ENCODE results near the gene ATRN.

Gene ATRN

DNA sequence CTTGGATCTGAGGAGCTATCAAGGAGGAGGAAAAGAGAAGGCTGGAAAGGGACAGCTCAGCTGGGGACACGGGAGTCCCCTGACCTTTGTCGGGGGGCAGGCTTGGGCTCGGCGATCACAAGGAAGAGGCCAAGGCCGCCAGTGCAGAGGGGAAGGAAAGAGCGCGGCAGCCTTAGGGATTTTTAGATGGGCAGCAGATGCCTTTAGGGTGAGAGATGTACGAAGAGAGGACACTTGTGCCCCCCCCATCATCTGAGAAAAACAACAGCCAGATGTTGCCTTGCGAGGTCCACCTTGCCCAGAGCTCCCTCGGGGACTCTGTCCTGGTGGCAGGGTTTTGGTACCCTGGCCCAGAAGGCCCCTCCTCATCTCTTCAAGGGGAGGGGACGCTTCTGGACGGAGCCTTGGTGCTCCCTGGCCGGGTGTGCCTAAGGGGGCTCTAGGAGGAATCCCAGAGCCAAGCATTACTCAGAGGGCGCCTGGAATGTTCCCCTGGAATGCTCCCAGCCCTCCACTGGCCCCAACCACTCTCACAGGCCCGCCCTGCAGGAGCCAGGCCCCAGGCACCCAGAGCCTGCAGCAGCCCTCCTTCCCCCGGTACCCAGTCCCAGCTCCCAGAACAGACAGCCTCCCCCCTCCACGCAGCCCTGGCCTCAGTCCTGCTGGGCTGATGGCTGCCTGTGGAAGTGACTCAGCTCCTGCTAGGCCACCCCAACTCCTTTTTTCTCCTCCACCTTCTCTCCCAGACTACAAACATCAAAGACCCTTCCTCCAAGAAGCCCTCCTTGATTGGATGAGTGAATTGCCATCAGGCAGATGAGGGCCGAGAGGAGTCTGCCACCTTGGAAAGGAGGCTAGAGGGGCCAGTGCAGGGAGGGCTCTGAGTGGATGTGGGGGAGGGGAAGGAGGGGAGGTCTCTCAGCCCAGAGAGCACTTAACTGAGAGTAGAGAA is 209.2 kb downstream of the ATRN start:
- no peak for DNase-seq

DNA sequence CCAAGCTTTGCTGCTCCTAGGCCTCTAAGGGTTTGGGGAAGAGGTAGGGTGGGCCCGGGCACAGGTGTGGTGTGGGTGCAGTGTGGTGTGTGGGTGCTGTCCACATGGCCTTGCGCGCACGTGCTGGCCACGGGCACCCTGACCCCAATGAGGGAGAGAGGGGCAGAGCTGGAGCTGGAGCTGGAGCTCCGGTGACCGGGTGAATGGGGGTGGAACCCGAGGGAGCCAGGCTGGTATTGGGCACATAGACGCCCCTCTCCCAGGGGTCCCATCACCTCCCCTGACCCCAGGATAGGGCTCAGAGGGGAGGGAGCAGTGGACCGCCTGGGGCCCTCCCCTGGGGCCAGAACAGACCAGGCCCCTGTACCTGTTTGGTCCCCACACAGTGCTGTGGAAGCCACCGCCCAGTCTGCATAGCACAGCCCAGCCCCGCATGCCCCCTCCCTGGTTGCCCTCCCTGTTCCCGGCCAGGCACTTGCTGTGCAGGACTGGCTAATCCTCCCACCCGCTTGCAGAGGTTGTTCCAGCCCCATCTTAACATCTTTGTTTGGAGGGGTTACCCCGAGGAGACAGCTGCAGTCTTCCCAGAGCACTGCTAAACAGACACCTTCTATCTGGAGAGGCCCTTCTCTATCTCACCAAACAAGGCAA is 210.0 kb downstream of the ATRN start:
- no peak for DNase-seq

DNA sequence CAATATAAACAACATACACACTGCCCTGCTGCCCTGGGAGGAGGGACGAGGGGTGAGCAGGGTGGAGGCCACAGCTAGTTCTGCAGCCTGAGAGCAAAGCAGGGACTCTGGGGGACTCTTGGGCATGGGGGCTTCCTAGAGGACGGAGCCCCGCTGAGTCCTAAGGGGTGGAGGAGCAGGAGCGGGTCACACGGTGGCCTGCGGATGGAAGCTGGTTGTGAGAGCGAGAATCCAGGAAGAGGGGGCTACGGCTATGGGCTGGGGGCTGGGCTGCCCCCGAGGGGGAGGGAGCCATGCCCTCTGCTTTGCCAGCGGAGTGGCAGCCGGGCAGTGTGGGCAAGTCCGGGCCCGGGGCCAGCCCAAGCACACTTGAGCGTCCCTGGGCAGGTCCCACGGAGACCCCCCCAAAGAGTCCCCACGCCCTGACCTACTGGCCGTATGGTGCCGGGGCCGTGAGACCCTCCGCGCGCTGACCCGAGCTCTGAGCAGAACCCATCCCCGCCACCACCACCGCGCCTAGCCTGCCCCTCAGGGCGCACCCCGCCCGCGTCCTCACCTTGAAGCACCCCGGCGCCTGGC is 210.6 kb downstream of the ATRN start:
- no peak for DNase-seq

DNA sequence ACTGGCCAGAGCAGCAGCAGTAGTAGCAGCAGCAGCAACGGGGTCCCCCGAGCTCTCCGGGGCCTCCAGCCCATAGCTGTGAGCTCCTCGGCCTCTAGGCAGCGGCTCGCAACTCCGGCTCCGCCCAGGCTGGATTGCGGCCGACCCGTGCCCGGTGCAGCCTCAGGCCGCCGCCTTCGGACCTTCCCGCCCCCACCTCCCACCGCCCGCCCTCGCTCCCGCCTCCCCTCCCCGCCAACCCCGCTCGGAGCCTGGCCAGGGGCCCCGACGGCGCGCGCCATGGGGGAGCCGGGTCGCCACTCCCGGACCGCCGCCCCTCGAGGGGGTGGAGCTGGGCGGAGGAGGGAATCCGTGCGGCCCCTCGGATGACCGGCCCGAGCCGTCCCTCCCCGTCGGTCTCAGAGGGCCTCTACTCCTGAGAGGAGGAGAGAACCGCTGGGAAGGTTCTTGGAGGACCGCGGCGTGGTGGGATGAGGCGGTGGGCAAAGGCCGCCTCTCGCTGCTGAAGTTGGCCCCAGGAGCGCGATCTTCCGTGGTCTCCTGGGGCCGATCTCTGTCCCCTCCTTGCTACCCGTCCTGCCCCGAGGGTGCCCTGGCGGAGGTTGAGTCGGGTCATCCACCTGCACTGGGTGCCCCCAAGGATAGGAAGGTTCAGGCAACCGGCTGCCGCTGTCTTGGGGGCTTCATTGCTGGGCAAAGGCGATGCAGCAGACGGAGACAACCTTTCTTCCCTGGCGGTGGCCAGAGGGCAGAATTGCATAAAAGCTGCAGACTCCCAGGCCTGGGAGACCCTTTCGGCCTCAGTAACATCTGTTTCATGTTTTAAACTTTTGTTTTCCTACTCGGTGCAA is 211.3 kb downstream of the ATRN start, which contains the start of gene ADAM33:
ADAM33 (minus strand) TSS at position 80 of the 851 bp plus-strand sequence; CDS start at position 74, 6 bp downstream.
- no peak for DNase-seq

DNA sequence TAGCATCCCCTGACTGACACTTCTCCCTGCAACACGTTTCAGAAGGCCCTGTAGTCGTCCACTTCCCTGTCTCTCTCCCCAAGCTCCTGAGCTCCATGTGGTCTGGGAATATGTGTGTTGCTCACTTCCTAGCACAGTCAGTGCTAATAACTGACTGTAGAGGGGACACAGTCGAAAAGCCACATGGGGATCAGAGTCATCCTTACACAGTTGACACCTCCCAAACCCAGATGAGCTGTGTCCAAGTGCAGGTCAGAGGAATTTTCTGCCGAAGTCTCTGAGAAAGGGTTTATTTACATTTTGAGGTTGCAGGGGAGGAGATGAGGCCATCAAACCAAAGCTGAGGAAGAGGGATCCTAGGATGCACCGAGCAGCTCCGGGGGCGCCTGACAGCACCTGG is 214.5 kb downstream of the ATRN start:
- DNase-seq = no peak

DNA sequence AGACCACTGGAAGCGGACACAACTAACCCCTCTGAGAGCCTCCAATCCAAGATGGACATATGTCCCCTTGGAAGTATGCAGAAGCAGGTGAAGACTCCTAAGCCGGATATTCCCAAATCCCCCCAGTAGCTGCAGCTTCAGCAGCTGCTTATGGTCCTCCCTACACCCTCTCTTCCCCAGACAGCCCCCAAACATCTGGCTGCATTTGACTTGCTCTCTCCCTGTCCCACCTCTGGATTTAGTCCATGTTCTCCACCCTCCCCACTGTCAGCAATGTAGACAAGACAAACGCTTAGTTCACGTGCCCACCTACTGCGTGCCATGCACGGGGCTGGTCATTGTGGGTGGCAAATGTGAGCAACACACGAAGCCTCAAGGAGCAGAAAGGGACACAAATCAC is 215.6 kb downstream of the ATRN start:
- no peak for DNase-seq

DNA sequence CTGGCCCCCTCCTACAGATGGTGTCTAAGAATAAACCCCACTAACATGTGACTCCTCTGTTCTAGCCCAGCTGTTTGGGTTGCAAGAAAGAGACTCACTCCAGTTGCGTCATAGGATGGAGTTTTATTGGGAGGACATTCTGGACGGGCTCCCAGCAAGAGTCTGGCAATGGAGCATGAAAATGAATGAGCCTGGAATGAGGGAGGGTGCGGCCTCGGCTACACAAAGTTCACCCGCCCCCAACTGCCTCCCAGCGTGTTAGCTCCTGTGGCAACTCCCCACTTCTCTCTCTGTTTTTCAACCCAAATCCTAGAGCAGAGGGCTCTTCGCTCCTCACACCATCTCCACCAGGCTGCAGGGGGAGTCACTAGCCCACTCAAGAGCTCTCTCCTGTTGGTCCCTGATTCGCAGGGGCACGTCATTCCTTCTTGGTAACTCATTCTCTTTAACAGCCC is 216.1 kb downstream of the ATRN start:
- DNase-seq = no peak

DNA sequence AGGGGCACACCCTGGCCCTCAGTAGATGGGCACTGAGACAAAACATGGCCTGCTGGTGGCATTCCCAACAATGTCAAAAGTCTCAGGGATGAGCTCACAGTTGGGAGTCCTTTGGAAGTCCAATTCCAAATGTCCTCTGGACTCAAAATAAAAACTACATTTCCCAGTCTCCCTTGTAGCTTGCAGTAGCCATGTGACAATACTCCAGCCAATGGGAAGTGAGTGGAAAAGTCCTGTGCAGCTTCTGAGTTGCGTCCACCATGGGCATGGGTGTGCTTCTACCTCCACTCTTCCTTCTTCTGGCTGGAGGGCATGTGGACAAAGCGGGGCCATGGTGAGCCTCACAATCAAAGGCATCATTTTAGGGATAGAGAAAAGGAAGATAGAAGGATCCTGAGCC is 216.8 kb downstream of the ATRN start:
- DNase-seq = no peak

DNA sequence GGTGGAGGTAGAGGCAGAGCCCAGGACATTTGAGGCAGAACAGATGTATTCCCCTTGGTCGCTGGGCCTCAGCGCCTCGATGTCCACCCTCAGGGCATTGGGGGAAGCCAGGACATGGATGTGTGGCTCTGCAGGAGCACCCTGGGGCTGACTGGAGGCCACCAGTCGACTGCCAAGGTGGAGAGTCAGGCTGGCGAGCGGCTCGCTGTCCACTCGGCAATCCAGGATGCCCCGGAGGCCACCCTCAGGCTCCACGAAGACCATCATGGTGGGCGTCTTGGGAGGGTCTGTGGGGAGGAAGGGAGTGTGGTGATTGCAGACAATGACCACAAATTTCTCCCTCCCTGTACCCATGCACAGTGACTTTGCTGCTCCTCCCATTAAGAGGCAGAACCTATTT is 219.2 kb downstream of the ATRN start:
- DNase-seq = no peak

DNA sequence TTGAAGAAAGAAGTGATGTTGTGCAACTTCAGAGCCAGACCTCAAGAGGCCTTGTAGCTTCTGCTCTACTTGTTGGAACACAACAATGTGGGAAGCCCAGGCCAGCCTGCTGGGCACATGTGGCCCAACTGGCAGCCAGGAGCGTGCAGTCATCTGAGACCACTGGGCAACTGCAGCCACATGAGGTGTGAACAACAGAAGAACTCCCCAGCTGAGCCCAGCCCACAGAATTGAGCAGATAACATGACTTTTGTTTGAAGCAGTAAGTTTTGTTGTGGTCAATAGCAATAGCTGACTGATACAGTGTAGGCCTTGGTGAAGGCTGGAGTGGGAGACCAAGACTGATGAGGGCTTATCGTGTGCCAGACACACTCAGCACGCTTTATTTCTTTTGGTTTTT is 219.6 kb downstream of the ATRN start:
- no peak for DNase-seq

DNA sequence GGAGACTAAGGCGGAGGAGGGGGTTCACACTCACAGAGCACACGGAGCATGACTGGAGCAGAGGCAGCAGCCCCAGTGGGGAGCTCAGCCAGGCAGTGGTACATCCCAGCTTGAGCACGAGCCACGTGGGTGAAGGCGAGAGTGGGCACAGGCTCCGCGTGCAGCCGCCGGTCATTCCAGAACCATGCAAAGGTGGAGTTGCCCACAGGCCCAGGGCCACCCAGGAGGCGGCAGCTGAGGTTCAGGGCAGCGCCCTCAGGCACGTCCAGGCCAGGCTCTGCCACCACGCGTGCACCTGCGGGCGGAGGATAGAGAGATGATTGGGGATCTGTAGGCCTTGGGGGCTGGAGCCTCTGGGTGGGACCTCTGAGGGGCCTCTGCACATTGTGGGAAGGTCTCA is 220.5 kb downstream of the ATRN start:
- no peak for DNase-seq

DNA sequence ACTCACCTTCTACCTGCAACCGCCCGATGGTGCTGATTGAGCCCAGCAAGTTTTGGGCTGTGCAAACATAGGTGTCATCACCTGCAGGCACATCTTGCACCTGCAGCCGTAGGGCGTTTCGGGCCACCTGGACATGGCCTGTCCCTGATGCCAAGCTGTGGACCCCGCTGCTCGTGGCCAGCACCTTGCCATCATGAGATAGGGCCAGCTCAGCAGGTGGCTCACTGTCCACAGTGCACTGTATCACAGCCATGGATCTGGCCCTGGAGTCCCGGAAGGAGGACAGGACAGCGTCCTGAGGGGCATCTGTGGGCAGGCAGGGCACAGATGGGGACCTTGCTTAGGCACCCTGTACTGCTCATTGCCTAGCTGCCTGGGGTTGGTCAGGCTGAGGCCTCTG is 221.1 kb downstream of the ATRN start:
- DNase-seq = no peak

DNA sequence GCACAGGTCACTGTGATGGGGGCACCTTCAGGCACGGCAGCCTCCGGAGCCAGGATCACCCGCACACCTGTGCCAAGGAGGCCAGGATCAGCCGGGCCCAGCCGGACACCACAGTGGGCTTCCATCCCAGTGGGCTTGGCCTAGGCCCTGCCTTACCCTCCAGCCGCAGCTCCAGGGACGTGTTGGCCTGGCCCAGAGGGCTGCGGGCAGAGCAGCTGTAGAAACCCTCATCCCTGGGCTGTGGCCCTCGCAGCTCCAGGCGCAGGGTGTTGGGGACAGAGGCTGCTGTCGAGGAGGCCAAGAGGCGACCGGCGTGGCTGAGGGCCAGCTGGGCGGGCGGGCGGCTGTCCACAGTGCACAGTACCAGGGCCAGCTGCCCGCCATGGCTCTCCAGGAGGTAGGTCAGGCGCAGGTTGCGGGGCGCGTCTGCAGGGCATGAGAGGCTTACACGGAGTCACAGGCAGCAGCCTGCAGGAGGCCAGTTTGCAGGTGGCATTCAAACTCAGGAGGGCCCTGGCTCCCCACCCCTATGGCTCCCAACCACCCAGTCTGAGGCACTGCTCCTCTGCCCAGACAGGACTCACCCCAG is 222.0 kb downstream of the ATRN start:
- no peak for DNase-seq

DNA sequence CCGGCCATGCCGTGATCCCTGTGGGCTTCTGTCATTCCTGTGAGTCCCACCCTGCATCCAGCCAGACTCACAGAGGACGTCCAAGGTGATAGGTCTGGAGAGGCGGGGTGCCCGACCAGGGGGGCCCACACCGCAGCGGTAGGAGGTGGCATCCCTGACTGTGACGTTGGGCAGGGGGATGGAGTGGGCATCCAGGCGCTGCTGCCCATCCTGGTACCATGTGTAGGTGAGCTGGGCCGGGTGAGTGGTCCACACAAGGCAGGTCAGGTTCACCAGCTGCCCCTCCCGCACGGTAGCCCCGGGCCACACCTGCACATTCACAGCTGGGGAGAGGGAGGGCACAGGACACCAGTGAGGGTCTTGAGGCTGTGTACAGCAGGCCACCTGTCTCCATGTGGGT is 222.6 kb downstream of the ATRN start:
- DNase-seq = no peak

DNA sequence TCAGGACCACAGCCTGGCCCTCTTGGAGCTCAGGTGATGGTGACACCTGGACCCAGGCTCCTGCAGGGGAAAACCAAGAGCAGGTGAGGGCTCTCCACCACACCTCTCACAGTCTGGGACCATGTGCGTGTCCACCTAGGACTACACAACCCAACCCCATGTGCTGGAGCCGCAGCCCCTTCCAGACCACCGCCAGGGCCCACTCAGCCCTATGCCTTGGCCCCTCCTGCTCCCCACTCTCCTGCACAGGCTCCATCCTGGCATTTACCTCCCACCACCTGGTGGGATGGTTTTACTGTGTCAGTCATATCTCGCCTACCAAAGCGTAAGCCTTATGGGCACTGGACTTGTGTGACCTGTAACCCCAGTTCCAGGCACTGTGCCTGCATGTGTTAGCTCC is 224.0 kb downstream of the ATRN start:
- no peak for DNase-seq

DNA sequence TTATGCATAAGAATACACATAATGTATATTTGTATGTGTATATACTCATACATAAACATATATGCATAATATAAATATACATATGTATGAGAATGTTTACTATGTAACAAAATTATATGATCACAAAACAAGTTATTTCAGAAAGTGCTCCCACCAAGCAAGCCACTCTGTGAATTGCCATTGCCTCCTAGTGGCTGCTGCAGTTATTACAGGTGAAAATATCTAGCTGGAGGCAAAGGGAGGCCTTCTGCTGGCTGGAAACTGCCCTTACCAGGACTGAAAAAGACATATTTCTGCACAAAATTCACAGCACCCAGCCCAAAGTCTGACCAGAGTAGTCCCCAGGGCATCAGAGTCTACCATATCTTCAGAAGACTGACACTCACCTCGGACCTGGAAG is 225.4 kb downstream of the ATRN start:
- no peak for DNase-seq

DNA sequence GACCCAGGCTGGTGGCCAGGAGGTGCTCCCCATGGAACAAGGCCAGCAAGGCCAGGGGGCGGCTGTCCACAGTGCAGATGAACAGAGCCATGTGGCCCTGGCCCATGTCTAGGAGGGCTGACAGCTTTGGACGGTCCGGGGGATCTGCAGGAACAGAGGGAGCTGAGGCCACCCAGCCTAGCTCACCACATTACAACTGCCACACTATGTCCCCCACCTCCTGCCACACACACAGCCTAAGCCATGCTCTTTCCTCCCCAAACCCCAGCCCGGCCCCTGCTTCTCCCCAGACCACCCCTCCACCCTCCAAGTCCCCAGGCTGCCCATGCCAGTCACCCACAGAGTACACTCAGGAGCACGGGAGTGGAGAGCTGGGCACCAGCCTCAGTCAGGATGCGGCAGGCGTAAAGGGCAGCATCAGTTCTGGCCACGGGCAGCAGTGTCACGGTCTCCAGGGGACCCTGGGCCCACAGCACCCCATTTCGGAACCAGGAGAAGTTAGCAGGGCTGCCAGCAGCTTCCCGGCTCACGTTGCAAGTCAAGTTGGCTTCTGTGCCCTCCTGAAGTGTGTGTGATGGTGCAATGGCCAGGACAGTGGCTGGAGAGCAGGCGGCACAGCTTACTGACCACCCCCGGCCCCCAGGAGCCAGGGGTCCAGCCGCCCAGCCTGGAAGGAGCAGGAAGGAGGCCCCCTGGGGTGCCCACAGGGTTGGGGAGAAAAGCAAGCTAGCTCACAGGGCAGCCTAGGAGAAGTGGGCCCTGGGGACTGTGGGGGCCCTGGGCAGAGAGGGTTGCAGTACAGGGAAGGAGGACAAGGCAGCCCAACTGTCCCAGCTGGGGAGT is 226.1 kb downstream of the ATRN start:
- no peak for DNase-seq

DNA sequence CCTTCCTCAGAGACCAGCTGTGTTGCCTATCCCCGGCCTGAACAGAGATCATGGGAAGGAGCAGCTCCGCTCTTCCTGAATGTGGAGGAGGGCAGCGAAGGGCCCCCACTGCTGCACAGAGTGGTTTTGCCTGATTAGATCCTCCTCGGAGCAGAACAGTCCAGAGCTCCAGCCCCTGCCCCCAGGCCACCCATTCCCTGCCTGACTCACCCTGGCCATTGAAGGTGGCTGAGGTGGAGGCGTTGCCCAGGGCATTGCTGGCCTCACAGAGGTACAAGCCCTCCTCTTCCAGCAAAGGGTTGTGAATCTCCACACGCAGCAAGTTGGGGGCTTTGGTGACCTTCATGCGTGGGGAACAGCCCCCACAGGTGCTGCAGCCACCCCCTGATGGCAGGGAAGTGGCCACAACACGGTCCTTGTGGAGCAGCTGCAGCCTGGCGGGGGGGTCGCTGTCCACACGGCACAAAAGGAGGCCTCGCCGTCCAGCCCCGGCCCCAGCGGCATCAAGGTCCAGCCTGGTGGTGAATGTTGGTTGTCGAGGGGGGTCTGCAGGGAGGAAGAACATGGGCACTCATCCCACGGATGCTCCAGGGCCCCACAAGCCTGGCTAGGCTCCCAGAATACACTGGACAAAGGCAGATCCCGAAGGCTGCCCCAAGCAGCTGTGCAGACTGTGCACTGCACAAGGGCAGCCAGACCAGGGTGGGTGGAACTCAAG is 226.9 kb downstream of the ATRN start:
- DNase-seq = no peak

DNA sequence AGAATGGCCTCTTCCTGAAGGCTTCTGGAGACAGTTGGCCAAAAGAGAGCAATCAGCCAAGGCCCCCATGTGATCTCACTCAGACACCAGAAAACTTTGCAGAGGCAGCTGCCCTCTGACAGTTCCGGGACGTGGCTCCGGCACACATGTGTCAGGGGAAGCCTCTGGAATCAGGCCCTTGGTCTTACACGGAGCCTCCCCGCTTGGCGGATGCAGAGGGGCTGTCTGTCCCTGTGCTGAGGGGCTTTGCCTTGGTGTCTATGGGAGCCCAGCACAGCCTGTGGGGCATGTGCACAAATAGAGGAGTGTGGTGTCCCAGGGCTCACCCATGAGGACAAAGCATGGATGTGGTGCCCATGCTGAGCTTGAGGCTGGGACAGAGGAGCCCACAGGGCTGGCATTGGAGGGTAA is 227.8 kb downstream of the ATRN start:
- DNase-seq = no peak

DNA sequence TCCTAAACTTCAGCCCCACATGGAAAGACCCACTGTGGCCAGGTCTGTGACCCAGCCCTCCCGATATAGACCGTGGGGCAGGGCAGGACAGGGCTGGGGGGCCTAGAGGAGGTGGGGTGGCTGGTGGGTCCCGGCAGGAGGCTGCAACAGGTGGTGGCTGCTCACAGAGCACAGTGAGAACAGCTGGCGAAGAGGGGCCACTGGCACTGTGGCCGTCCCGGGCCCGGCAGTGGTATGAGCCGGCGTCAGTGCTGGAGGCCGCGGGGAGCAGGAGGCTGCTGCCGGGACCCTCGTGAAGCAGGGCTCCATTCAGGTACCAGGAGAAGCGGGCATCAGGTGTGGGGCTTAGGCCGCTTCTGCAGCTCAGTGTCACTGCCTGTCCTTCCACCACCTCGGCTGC is 228.2 kb downstream of the ATRN start:
- DNase-seq = no peak

Data from NCI-H1048 (cell line).